ENCODE results near the gene APBB2. TPM values are rescaled to one million over a fixed set of nuclear protein-coding genes. Genes with fewer than 3 reads are reported as not detected.

Gene APBB2
- total and polyA plus RNA-seq, 10 of the 15 experiments (the other 5 are each of a cell fraction or from before 2014, with no cell fraction given): 2.7 to 24.6 (median 19.0) TPM

DNA sequence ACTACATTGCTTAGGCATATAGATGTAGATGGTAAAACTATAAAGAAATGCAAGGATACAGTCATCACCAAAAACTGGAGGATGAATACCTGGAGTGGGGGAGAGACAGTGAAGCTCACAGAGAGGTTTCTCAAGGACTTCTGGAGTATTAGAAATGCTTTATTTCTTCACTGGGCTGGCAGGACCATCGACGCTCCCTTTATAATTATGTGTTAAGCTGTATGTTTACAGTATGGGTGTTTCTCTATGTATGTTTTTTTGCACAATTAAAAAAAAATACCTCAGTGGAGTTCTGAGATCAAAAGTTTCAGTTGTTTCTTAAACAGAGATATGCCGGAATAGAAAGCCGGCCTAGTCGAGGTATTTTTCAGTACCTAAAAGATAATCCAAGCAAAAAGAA lies 263.3 kb downstream of the APBB2 start (continued):
- TF ChIP-seq, protein P1, sequence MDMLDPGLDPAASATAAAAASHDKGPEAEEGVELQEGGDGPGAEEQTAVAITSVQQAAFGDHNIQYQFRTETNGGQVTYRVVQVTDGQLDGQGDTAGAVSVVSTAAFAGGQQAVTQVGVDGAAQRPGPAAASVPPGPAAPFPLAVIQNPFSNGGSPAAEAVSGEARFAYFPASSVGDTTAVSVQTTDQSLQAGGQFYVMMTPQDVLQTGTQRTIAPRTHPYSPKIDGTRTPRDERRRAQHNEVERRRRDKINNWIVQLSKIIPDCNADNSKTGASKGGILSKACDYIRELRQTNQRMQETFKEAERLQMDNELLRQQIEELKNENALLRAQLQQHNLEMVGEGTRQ (IDR thresholded peaks at IDR 0.05; ENCODE audit: borderline replicate concordance, low read depth, low read length): no peak
- TF ChIP-seq ZBED1 (IDR thresholded peaks at IDR 0.05; ENCODE audit: borderline replicate concordance) (no peak), ZNF622 (IDR thresholded peaks at IDR 0.05) (no peak)
- TF ChIP-seq, protein P2, sequence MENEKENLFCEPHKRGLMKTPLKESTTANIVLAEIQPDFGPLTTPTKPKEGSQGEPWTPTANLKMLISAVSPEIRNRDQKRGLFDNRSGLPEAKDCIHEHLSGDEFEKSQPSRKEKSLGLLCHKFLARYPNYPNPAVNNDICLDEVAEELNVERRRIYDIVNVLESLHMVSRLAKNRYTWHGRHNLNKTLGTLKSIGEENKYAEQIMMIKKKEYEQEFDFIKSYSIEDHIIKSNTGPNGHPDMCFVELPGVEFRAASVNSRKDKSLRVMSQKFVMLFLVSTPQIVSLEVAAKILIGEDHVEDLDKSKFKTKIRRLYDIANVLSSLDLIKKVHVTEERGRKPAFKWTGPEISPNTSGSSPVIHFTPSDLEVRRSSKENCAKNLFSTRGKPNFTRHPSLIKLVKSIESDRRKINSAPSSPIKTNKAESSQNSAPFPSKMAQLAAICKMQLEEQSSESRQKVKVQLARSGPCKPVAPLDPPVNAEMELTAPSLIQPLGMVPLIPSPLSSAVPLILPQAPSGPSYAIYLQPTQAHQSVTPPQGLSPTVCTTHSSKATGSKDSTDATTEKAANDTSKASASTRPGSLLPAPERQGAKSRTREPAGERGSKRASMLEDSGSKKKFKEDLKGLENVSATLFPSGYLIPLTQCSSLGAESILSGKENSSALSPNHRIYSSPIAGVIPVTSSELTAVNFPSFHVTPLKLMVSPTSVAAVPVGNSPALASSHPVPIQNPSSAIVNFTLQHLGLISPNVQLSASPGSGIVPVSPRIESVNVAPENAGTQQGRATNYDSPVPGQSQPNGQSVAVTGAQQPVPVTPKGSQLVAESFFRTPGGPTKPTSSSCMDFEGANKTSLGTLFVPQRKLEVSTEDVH (IDR thresholded peaks at IDR 0.05; ENCODE audit: low read depth, partially characterized antibody): no peak

DNA sequence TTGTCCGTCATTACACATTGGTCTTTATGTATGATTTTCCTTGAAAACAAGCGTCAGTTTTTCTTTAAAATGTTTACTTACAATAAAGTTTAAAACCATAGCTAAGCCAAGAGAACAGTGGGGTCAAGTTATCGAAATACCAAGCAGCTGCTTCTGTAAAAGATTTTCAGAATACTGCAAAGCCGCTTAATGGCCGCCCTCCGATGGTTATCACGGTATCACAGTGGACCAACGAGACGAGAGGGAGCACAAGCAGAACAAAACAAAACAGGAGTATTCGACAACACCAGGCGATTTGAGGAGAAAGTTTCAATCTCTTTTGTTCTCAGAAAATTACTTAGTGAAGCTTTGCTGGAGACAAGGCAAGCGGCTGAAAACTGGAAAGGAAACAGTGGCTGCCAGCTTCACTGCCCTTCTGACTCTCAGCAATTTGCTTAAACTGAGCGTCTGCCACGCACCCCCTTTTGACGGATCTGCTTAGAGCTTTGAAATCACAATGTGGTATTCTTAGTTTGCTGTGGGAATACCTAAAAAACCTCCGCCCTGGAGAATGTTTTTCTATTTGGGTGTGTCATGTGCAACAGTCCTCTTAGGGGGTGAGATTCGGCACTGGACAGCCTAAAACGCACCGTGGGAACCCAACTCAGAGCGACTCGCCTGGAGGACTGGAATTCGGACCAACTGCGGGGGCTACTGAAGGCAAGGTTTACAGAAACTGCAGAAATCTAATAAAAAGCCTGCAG lies 264.8 kb downstream of the APBB2 start:
- H3K27me3 ChIP-seq (replicated peaks in 1 of 2; ENCODE audit: control insufficient read depth in 2 of 2, insufficient read depth in 2 of 2, low read length in 1 of 2): no peaks in the 10 kb centered on the region
- ChIA-PET SMC1A (ENCODE audit: uncharacterized antibody, unreplicated experiment) (interaction anchor here (0.6 to 1.0 kb wide), 2 partner anchors 13 to 586 kb away, joined by 3 read pairs; no protein-coding TSS in a partner anchor), POLR2A (no interaction called here), CTCF (interaction anchor here (0.7 to 1.3 kb wide), 4 partner anchors 12 to 262 kb away, joined by 3 read pairs; no protein-coding TSS in a partner anchor), RAD21 (ENCODE audit: unreplicated experiment) (no interaction called here)
- no peaks in the 10 kb centered on the region for H4K20me1 ChIP-seq (ENCODE audit: control insufficient read depth, insufficient read depth)
- ATAC-seq (no peak), FAIRE-seq (no peak), DNase-seq (ENCODE audit: low read depth, low spot score) (no peak)
- H2AFZ ChIP-seq (ENCODE audit: control insufficient read depth, low read depth, low read length): no peak overlapping the region
- no peak overlapping the region for H3K9ac ChIP-seq (ENCODE audit: control insufficient read depth, insufficient read depth, low read length)
- TF ChIP-seq BRCA1 (IDR thresholded peaks at IDR 0.05; ENCODE audit: low read depth, low read length) (no peak), ZNF274 (IDR thresholded peaks at IDR 0.05; ENCODE audit: insufficient read depth, insufficient read length) (no peak), MXI1 (IDR thresholded peaks at IDR 0.05; ENCODE audit: low read depth, low read length) (no peak), BCL11A (IDR thresholded peaks at IDR 0.05; ENCODE audit: low read depth, low read length) (no peak), BMI1 (IDR thresholded peaks at IDR 0.05; ENCODE audit: borderline replicate concordance) (no peak), RAD51 (IDR thresholded peaks at IDR 0.05) (no peak), ETV6 (conservative IDR thresholded peaks at IDR 0.05 in 1 of 2, IDR thresholded peaks at IDR 0.05 in 1 of 2; ENCODE audit: borderline replicate concordance in 1 of 2, low read depth in 1 of 2) (no peak), CBX3 (IDR thresholded peaks at IDR 0.05; ENCODE audit: borderline replicate concordance, low read depth) (no peak)
- TF ChIP-seq, protein P3, sequence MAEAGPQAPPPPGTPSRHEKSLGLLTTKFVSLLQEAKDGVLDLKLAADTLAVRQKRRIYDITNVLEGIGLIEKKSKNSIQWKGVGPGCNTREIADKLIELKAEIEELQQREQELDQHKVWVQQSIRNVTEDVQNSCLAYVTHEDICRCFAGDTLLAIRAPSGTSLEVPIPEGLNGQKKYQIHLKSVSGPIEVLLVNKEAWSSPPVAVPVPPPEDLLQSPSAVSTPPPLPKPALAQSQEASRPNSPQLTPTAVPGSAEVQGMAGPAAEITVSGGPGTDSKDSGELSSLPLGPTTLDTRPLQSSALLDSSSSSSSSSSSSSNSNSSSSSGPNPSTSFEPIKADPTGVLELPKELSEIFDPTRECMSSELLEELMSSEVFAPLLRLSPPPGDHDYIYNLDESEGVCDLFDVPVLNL (IDR thresholded peaks at IDR 0.05; ENCODE audit: low read depth, low read length): no peak
- no peaks in the 10 kb centered on the region for H3K9me3 ChIP-seq (replicated peaks; ENCODE audit: control insufficient read depth, insufficient read depth, low read length)
- peaks cover 5% of the 10 kb centered on the region for H3K4me1 ChIP-seq (ENCODE audit: control insufficient read depth, insufficient read depth, low read length)
- in situ Hi-C loops (cut with MboI) (no loop called here), intact Hi-C loops (cut with micrococcal nuclease; ENCODE audit: unreplicated experiment) (no loop called here)
- BruUV-seq (replicated peaks): no TSS peak
- no peak overlapping the region for H3K27ac ChIP-seq (ENCODE audit: control insufficient read depth, insufficient read depth)
- no peaks in the 10 kb centered on the region; a peak in 1 of 4 replicates for H3K36me3 ChIP-seq (ENCODE audit: control insufficient read depth in 2 of 2, insufficient read depth in 2 of 2, low read length in 1 of 2)
- H3K79me2 ChIP-seq (ENCODE audit: control insufficient read depth, insufficient read depth, low read length): no peaks in the 10 kb centered on the region
- 82% methylated on average over 23 of the region's 23 CpGs for WGBS (ENCODE audit: insufficient coverage, insufficient replicate concordance, low lambda C conversion rate, missing lambda C conversion rate)
- no peak overlapping the region for H3K4me2 ChIP-seq (ENCODE audit: control insufficient read depth, insufficient read depth)
- no peak overlapping the region for H3K4me3 ChIP-seq
